Osteoblast (primary cell): Measurements from ENCODE around the gene USP12. TPM values are rescaled to one million over a fixed set of nuclear protein-coding genes. Genes with fewer than 3 reads are reported as not detected.

ENCODE experiments used
- DNase-seq: peaks from one replicate; pipeline ENCODE4 v3.0.0; 2011; ENCODE audit warnings: low spot score, mixed read lengths; ENCODE audit not compliant: insufficient read length; ENCODE audit errors: missing footprints
- H2AFZ ChIP-seq: 2 replicates; pipeline ENCODE4 v1.6.0; 2011; ENCODE audit warnings: mild to moderate bottlenecking, low read length
- H3K27ac ChIP-seq: 2 replicates; pipeline ENCODE4 v1.5.1; 2011; ENCODE audit warnings: mild to moderate bottlenecking, low read depth, low read length, moderate library complexity
- H3K27me3 ChIP-seq: 2 replicates; pipeline ENCODE4 v1.6.0; 2012; ENCODE audit warnings: mild to moderate bottlenecking, control low read depth, inconsistent platforms, low read length, moderate library complexity; ENCODE audit not compliant: insufficient read depth
- H3K36me3 ChIP-seq: 2 replicates; pipeline ENCODE4 v1.5.1; 2011; ENCODE audit warnings: mild to moderate bottlenecking, low read length, control low read depth, moderate library complexity; ENCODE audit not compliant: insufficient read depth
- H3K4me1 ChIP-seq: 2 replicates; pipeline ENCODE4 v1.5.1; 2011; ENCODE audit warnings: mild to moderate bottlenecking, low read length, control low read depth, moderate library complexity; ENCODE audit not compliant: insufficient read depth
- H3K4me2 ChIP-seq: 2 replicates; pipeline ENCODE4 v1.6.0; 2011; ENCODE audit warnings: mild to moderate bottlenecking, low read length; ENCODE audit not compliant: insufficient read depth
- H3K4me3 ChIP-seq: fragments of 200-600 bp; sonication (generic); 3 replicates; pipeline ENCODE4 v1.5.1; 2012; ENCODE audit warnings: mild to moderate bottlenecking, low read length, inconsistent platforms; ENCODE audit not compliant: insufficient read depth
- H3K79me2 ChIP-seq: 2 replicates; pipeline ENCODE4 v1.6.0; 2012; ENCODE audit warnings: mild to moderate bottlenecking, low read length, control low read depth, inconsistent platforms; ENCODE audit not compliant: insufficient read depth
- H3K9me3 ChIP-seq: 2 replicates; pipeline ENCODE4 v1.5.1; 2011; ENCODE audit warnings: low read depth, low read length, control low read depth
- H4K20me1 ChIP-seq: 2 replicates; pipeline ENCODE4 v1.6.0; 2012; ENCODE audit warnings: mild to moderate bottlenecking, low read length, control low read depth; ENCODE audit not compliant: insufficient read depth
- total RNA-seq: library from RNA; depleted of rRNA; stranded (reverse); fragments of >200 nt; gene quantifications from 2 replicates; pipeline ENCODE4 v1.2.3, GENCODE V29; 2012
- TF ChIP-seq, protein P1 (sequence below): IDR thresholded peaks from 2 replicates; pipeline ENCODE4 v1.5.1; 2011; ENCODE audit warnings: mild to moderate bottlenecking, low read depth, low read length, moderate library complexity; ENCODE audit errors: extremely low read depth

Gene USP12
- total RNA-seq, 1 donor, result 24.6 TPM

DNA sequence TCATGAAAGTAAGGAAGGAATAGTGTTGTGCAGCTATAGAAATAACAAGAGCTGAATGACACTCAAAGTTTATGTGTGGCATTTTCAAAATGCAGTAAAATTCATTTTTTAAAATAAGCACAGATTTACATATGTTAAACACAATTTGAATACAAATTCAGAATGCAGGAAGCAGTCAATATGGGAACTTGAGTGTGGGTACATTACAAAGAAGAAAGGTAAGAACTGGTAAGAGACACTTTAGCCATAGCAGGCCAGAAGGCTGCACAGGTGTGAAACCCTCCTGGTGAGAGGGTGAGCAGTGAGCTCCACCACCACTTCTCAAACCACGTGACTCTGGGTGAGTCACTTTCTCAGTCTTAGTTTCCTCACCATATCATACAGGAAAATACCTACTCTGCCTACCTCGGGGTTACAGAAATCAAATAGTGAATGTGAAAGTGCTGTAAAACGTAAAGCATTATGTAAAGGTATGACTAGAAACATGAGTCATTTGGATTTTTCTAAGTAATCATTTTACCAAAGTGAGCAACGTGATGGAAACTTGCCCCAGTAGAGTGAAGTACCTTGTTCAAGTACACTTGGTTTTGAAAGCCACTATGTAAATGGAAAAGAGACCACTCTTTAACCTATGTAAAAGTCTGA, 40.5 kb downstream of the USP12 start:
- peaks cover 40% of the 10 kb centered on the region for H4K20me1 ChIP-seq
- H3K4me1 ChIP-seq, result peaks cover 24% of the 10 kb centered on the region
- peaks cover 99% of the 10 kb centered on the region for H3K79me2 ChIP-seq
- DNase-seq, result peak; percentile 23
- H3K4me3 ChIP-seq, result no peak overlapping the region
- H3K27ac ChIP-seq, result peak overlapping the region; percentile 49
- no peaks in the 10 kb centered on the region for H3K9me3 ChIP-seq
- H2AFZ ChIP-seq, result no peak overlapping the region
- no peaks in the 10 kb centered on the region for H3K36me3 ChIP-seq
- no peaks in the 10 kb centered on the region for H3K27me3 ChIP-seq
- TF ChIP-seq, protein P1, sequence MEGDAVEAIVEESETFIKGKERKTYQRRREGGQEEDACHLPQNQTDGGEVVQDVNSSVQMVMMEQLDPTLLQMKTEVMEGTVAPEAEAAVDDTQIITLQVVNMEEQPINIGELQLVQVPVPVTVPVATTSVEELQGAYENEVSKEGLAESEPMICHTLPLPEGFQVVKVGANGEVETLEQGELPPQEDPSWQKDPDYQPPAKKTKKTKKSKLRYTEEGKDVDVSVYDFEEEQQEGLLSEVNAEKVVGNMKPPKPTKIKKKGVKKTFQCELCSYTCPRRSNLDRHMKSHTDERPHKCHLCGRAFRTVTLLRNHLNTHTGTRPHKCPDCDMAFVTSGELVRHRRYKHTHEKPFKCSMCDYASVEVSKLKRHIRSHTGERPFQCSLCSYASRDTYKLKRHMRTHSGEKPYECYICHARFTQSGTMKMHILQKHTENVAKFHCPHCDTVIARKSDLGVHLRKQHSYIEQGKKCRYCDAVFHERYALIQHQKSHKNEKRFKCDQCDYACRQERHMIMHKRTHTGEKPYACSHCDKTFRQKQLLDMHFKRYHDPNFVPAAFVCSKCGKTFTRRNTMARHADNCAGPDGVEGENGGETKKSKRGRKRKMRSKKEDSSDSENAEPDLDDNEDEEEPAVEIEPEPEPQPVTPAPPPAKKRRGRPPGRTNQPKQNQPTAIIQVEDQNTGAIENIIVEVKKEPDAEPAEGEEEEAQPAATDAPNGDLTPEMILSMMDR, result no peak
- peak overlapping the region; percentile 48 for H3K4me2 ChIP-seq

DNA sequence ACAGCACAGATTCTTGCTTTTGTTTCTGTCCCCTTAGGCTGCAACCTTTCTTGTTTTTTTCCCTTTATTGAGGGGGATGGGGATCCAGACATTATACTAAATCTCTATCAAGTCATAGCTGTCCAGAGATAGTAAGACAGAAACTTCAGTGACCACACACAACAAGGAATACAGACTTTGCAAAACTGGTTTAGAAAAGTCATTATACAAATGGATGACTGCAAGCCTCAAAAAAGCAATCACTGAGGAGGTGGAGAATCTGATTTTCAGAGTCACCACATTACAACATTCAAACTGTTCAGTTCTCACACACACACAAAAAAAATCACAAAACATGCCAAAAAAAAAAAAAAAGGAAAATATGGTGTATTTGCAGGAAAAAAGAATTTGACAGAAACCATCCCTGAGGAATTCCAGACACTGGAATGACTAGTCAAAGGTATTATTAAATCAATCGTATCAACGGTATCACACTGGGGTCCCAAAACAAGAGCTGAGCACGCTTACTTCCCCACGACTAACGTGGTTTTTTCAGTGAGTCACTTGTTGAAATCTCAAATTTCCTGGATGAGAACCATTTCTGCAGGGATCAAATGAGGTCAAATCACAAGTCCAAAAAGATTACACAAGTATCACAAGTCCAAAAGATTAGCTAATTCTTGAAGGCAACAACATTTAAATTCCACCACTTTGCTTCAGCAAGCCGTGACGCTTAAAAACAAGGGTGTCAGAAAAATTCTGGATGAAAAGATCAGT, 41.2 kb downstream of the USP12 start:
- Histone ChIP-seq H2AFZ (no peak overlapping the region), H3K27me3 (no peaks in the 10 kb centered on the region), H3K9me3 (no peaks in the 10 kb centered on the region), H3K36me3 (no peaks in the 10 kb centered on the region), H4K20me1 (peaks cover 35% of the 10 kb centered on the region), H3K79me2 (peaks cover 99% of the 10 kb centered on the region), H3K4me1 (peaks cover 24% of the 10 kb centered on the region), H3K4me3 (no peak overlapping the region), H3K27ac (peak overlapping the region; percentile 49), H3K4me2 (peak overlapping the region; percentile 48)
- DNase-seq, result peak; percentile 44
- TF ChIP-seq, protein P1, result no peak

DNA sequence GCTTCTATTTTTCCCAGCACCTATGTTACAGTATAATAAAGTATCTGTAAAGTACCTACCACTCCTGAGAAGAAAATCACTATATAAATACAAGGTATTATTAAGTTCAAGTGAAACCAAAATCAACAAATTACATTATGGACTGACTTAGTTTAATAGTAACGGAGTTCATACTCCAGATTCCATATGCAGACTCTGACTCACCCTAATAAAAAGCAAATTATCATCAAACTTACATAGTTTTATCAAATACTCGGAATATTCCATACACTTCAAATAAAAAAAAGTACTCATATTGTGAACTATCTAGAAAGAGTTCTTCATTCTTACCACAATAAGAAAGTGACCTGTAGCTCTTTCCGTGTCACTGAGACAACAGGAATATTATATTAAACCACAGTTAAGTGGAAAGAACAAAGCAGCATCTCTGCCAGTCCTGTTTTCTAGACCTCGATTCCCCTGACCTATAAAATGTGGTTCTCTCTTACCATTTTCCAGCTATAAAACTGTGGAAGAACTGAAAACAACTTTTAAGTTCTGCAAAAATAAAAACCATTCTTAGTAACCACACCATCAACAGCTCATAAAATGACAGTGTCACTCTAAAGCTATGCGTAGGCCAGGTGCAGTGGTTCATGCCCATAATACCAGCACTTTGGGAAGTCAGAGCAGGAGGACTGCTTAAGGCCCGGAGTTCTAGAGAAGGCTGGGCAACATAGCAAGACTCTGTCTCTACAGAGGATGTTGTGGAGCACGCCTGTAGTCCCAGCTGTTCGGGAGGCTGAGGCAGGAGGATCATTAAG, 42.6 kb downstream of the USP12 start:
- H3K27ac ChIP-seq, result no peak overlapping the region
- DNase-seq, result peak; percentile 32
- H2AFZ ChIP-seq, result no peak overlapping the region

More for the DNA sequence above, 42.6 kb downstream of the USP12 start:
- no peak overlapping the region for H3K4me2 ChIP-seq
- TF ChIP-seq, protein P1, result no peak
- no peaks in the 10 kb centered on the region for H3K9me3 ChIP-seq
- H3K36me3 ChIP-seq, result no peaks in the 10 kb centered on the region
- H4K20me1 ChIP-seq, result peaks cover 32% of the 10 kb centered on the region
- H3K79me2 ChIP-seq, result peaks cover 99% of the 10 kb centered on the region
- H3K4me3 ChIP-seq, result no peak overlapping the region
- H3K4me1 ChIP-seq, result peaks cover 24% of the 10 kb centered on the region
- H3K27me3 ChIP-seq, result no peaks in the 10 kb centered on the region
